ENCODE data around the gene SPATA33.

DNA sequence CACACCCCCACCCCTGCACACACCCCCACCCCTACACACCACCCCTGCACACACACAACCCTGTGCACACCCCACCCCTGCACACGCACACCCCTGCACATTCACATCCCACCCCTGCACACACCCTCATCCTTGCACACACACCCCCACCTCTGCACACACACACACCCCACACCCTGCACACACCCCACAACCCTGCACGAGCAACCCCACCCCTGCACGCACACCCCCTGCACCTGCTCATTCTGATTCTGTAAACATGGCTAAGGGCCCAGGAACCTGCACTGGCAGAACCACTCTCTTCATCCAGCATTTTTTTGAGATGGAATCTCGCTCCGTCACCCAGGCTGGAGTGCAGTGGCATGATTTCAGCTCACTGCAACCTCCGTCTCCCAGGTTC lies 18.3 kb upstream of the SPATA33 start:
- no peak for TF ChIP-seq POLR2A (IDR thresholded peaks at IDR 0.05)
- TF ChIP-seq, protein P1, sequence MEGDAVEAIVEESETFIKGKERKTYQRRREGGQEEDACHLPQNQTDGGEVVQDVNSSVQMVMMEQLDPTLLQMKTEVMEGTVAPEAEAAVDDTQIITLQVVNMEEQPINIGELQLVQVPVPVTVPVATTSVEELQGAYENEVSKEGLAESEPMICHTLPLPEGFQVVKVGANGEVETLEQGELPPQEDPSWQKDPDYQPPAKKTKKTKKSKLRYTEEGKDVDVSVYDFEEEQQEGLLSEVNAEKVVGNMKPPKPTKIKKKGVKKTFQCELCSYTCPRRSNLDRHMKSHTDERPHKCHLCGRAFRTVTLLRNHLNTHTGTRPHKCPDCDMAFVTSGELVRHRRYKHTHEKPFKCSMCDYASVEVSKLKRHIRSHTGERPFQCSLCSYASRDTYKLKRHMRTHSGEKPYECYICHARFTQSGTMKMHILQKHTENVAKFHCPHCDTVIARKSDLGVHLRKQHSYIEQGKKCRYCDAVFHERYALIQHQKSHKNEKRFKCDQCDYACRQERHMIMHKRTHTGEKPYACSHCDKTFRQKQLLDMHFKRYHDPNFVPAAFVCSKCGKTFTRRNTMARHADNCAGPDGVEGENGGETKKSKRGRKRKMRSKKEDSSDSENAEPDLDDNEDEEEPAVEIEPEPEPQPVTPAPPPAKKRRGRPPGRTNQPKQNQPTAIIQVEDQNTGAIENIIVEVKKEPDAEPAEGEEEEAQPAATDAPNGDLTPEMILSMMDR (IDR thresholded peaks at IDR 0.05 in 4 of 5, conservative IDR thresholded peaks at IDR 0.05 in 1 of 5), result no peak
